Small intestine (tissue), 7 donors: ENCODE data around the gene HMG20A. TPM values are rescaled to one million over a fixed set of nuclear protein-coding genes. Genes with fewer than 3 reads are reported as not detected.

Experiments
- DNase-seq, 2 donors: peaks; one replicate each; pipeline versions ENCODE4 v3.0.0 to v3.0.0-alpha.2; 2013
- FAIRE-seq: peaks from 2 replicates; lab custom pipeline; 2012; peaks lifted over from hg19 to GRCh38; lab: Jason Lieb, UNC
- H3K27ac ChIP-seq, 3 donors: one replicate each; pipeline ENCODE4 v1.5.1; 2013; ENCODE audit warnings: low read length in 2 of 3, mild to moderate bottlenecking in 2 of 3, control low read depth in 1 of 3, inconsistent platforms in 1 of 3, low read depth in 1 of 3, moderate library complexity in 1 of 3
- H3K27me3 ChIP-seq, 3 donors: one replicate each; pipeline ENCODE4 v1.6.1; 2013; ENCODE audit warnings: low read length in 3 of 3, inconsistent platforms in 1 of 3; ENCODE audit not compliant: control insufficient read depth in 3 of 3, insufficient read depth in 3 of 3
- H3K36me3 ChIP-seq, 3 donors: one replicate each; pipeline ENCODE4 v1.6.1; 2013; ENCODE audit warnings: low read length in 3 of 3, inconsistent platforms in 1 of 3, low read depth in 1 of 3, mild to moderate bottlenecking in 1 of 3, moderate library complexity in 1 of 3; ENCODE audit not compliant: control insufficient read depth in 3 of 3, insufficient read depth in 2 of 3
- H3K4me1 ChIP-seq, 3 donors: one replicate each; pipeline ENCODE4 v1.6.1; 2013; ENCODE audit warnings: low read length in 2 of 3, inconsistent platforms in 1 of 3, low read depth in 1 of 3, mild to moderate bottlenecking in 1 of 3, moderate library complexity in 1 of 3; ENCODE audit not compliant: control insufficient read depth in 3 of 3, insufficient read depth in 2 of 3
- H3K4me3 ChIP-seq, 3 donors: one replicate each; pipeline ENCODE4 v1.5.1; 2013; ENCODE audit warnings: low read length in 3 of 3, control low read depth in 1 of 3, inconsistent platforms in 1 of 3, low read depth in 1 of 3, mild to moderate bottlenecking in 1 of 3, moderate library complexity in 1 of 3
- H3K9me3 ChIP-seq, 2 donors: one replicate each; pipeline ENCODE4 v1.6.1; 2013; ENCODE audit warnings: low read depth in 1 of 2, low read length in 1 of 2; ENCODE audit not compliant: control insufficient read depth in 2 of 2, insufficient read depth in 1 of 2
- WGBS, 3 donors: extraction: QIAGEN DNeasy Blood & Tissue Kit; methylation state at CpG; one replicate each; pipeline ENCODE4 v1.1.7; 2013; 5-methylcytosine and 5-hydroxymethylcytosine counted together
- polyA plus RNA-seq, 4 donors: library from polyadenylated mRNA; stranded (reverse) in 3 of 4; unstranded in 1 of 4; fragments of 200-250 nt in 3 of 4; fragments of 120-200 nt in 1 of 4; gene quantifications; one replicate each; pipeline versions ENCODE4 v1.2.1 to v1.2.3, GENCODE V29; 2013
- donor health status: healthy with polysubstance abuse.
- donor health status: control.
- donor health status: control.
- donor health status: Bipolar disorder and iron deficiency.
- donor health status: healthy.

Gene HMG20A
- polyA plus RNA-seq, 4 donors = 6.5 to 37.4 (median 10.5) TPM

DNA sequence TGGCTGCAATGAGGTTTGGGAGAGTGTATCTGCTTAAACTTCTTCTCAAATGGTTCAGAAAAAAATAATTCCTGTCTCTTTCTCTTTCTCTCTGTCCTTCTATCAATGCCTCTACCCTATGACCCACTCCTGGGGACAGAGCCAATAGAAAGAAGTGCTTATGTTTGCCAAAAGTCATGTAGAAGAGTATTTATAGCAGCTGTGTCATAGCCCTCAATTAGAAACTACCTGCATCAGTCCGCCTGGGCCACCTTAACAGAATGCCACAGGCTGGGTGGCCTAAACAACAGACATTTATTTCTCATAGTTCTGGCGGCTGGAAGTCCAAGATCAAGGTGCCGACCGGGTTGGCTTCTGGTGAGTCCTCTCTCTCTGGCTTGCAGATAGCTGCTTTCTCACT is 92.5 kb downstream of the HMG20A start:
- WGBS, 3 donors = 83 to 97% (median 96%) methylated on average over 4 of the region's 4 CpGs
- H3K27ac ChIP-seq = no peak overlapping the region
- DNase-seq (no peak), FAIRE-seq (no peak)
- no peaks in the 10 kb centered on the region for H3K27me3 ChIP-seq
- no peak overlapping the region for H3K4me3 ChIP-seq
- peaks cover 0 to under 1% (median 0%) of the 10 kb centered on the region in 3 donors for H3K4me1 ChIP-seq
- H3K9me3 ChIP-seq = peaks cover 0 to 3% of the 10 kb centered on the region in 2 donors
- no peaks in the 10 kb centered on the region for H3K36me3 ChIP-seq

DNA sequence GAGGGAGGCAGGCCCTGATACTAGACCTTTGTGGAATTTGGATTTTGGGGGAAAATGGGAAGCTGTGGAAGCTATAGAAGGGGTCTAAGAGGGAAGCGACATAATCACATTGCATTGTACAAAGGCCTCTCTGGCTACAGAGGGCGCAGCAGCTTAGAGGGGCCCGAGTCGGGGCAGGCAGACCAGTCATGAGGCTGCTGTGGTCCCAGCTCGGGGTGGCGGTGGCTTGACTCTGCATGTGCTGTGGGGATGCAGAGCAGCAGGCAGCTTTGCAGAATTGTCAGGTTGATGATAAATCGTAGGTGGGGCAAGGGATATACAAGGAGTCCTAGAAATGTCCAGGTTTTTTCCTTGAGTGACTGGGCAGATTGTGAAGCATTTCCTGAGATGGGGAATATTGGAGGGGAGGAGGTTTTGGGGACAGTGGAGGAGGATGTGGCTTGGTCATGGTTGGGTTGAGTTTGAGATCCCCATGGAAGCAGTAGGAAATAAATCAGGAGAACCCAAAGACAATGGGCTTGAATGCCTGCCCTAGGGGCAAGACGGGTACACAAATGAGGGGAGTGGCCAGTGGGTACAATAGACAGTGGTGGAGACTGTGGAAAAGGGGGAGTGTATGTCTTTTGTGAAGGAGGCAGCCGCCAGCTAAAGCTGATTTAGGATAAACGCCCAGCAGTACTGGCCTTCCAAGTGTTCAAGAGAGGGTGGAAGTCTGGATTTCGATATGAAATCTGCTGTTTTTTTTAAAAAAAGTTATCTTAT is 94.1 kb downstream of the HMG20A start:
- no peak for DNase-seq
- Histone ChIP-seq H3K4me3 (no peak overlapping the region), H3K4me1 (no peaks in the 10 kb centered on the region), H3K36me3 (no peaks in the 10 kb centered on the region), H3K27ac (no peak overlapping the region), H3K9me3 (peaks cover 0 to 3% of the 10 kb centered on the region in 2 donors), H3K27me3 (no peaks in the 10 kb centered on the region)
- no peak for FAIRE-seq
- WGBS, 3 donors = 88 to 92% (median 90%) methylated on average over 11 of the region's 11 CpGs

DNA sequence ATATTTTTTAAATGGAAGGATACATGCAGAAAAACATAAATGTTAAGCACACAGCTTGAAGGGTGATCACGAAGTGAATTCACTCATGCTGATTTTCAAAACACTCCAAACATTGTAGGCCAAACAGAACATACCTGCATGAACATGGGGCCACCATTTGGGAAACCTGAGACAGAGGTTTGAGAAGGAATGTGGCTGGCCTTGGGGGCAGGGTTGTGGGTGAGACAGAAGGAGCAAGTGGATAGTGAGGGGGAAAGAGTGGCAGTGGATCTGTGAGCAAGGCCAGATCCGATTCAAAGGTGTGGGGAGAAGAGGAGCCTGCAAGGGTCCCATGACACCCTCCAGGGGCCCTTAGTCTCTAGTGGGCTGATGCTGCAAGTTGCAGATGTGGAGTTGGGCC is 94.9 kb downstream of the HMG20A start:
- no peaks in the 10 kb centered on the region for H3K36me3 ChIP-seq
- no peak for DNase-seq
- H3K9me3 ChIP-seq = peaks cover 0 to 3% of the 10 kb centered on the region in 2 donors
- no peak for FAIRE-seq
- 90 to 96% (median 92%) methylated on average over 2 of the region's 2 CpGs for WGBS, 3 donors
- H3K4me1 ChIP-seq = no peaks in the 10 kb centered on the region
- H3K27me3 ChIP-seq = no peaks in the 10 kb centered on the region
- no peak overlapping the region for H3K27ac ChIP-seq
- no peak overlapping the region for H3K4me3 ChIP-seq

DNA sequence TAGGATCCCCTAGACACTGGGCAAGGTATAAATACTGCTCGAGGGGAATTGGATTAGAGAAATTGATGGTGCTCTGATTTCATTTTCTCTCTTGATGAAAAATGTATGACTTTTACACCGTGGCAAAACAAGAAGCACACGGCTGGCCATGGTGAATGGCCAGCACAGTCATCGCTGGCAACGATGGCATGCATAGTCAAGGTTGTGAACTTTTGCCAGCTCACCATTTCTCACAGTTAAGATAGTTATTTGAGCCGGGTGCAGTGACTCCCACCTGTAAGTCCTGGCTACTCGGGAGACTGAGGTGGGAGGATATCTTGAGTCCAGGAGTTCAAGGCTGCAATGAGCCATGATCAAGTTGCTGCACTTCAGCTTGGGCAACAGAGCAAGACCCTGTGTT is 95.4 kb downstream of the HMG20A start:
- DNase-seq = no peak
- Histone ChIP-seq H3K36me3 (no peaks in the 10 kb centered on the region), H3K4me3 (no peak overlapping the region), H3K4me1 (no peaks in the 10 kb centered on the region), H3K9me3 (peaks cover 0 to 3% of the 10 kb centered on the region in 2 donors), H3K27me3 (no peaks in the 10 kb centered on the region), H3K27ac (no peak overlapping the region)
- FAIRE-seq = no peak
- WGBS, 3 donors = 81 to 87% (median 81%) methylated on average over 7 of the region's 7 CpGs

DNA sequence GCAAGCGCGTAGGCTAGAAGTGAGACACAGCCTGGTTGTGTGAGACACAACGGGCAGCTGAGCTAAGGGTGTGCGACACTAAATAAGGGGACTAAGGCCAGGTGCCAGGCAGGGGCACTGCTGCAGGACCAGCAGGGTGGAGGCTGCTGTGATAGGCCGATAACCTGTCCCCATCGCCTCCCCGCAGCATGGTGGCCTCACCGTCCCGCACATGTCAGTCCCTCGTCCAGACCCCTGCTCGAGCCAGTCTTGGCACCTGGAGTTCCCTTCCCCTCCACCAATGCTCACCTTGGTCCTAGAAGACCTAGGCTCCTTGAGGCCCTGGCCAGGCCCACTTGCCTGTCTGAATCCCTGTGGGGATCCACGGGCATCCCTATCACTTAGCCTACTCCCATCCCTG is 96.1 kb downstream of the HMG20A start:
- H3K4me1 ChIP-seq = no peaks in the 10 kb centered on the region
- no peak for DNase-seq
- WGBS, 3 donors = 96 to 97% (median 96%) methylated on average over 12 of the region's 12 CpGs
- H3K27me3 ChIP-seq = no peaks in the 10 kb centered on the region
- FAIRE-seq = no peak
- H3K4me3 ChIP-seq = no peak overlapping the region
- H3K9me3 ChIP-seq = peaks cover 0 to 3% of the 10 kb centered on the region in 2 donors
- no peaks in the 10 kb centered on the region for H3K36me3 ChIP-seq
- H3K27ac ChIP-seq = no peak overlapping the region

DNA sequence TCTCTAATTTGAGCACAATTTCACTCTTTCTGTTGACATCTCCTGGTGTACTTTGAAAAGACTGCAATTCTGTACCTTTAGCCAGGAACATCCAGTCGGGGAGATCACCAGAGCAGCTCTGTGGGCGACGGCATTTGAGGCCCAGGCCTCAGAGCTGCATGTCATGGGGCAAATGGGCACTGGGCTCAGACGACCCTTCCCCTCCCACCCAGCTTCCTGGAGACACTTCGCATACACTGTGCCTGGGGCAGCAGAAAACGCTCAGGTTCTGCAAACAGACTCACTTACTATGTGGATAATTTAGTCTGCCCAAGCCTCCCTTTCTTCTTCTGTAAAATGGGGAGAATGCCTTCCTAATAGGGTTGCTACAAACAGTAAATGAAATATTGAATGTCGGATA is 96.9 kb downstream of the HMG20A start:
- no peak overlapping the region for H3K27ac ChIP-seq
- H3K27me3 ChIP-seq = no peaks in the 10 kb centered on the region
- no peaks in the 10 kb centered on the region for H3K36me3 ChIP-seq
- DNase-seq (no peak), FAIRE-seq (no peak)
- no peaks in the 10 kb centered on the region for H3K4me1 ChIP-seq
- H3K9me3 ChIP-seq = peaks cover 0 to 3% of the 10 kb centered on the region in 2 donors
- no peak overlapping the region for H3K4me3 ChIP-seq
- 82 to 88% (median 87%) methylated on average over 7 of the region's 7 CpGs for WGBS, 3 donors

DNA sequence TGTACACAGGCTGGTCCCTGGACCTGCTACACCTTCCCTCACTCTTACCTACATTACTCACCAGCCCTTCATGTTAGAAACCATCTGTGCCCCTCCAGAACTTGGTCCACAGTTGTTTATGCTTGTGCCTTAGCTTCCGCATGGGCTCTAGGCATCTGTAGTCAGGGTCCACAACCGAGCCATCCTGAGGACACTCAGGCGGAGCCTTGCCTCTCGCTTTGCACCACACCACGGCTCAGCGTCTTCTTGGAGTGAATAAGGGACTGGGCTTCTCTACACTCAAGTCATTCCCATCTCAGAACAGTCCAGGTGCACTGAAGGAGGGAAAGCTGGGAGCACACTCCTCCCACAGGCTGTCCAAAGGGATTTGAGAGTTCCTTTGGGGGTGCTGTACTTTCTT is 97.8 kb downstream of the HMG20A start:
- FAIRE-seq (no peak), DNase-seq (no peak)
- no peak overlapping the region for H3K27ac ChIP-seq
- no peaks in the 10 kb centered on the region for H3K4me1 ChIP-seq
- H3K9me3 ChIP-seq = peaks cover 0 to 2% of the 10 kb centered on the region in 2 donors
- 84 to 96% (median 96%) methylated on average over 6 of the region's 6 CpGs for WGBS, 3 donors
- H3K27me3 ChIP-seq = no peaks in the 10 kb centered on the region
- H3K4me3 ChIP-seq = no peak overlapping the region
- H3K36me3 ChIP-seq = no peaks in the 10 kb centered on the region

DNA sequence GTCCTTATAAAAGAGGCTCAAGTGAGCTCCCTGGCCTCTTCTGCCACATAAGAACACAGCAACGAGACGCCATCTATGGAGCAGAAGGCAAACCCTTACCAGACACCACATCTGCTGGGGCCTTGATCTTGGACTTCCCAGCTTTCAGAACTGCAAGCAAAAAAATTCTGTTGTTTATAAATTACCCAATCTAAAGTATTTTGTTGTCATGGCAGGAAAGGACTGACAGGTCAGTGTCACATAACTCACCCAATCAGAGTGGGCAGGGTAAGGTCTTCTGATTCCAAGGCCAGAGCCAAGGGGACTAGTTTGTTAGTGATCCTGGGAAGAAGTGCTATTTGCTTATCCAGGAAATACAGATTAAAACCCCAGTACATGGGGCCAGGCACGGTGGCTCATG is 98.9 kb downstream of the HMG20A start:
- FAIRE-seq (no peak), DNase-seq (no peak)
- H3K36me3 ChIP-seq = no peaks in the 10 kb centered on the region
- 72 to 83% (median 75%) methylated on average over 3 of the region's 3 CpGs for WGBS, 3 donors
- no peaks in the 10 kb centered on the region for H3K27me3 ChIP-seq
- no peaks in the 10 kb centered on the region for H3K9me3 ChIP-seq
- H3K4me1 ChIP-seq = no peaks in the 10 kb centered on the region
- H3K27ac ChIP-seq = no peak overlapping the region
- no peak overlapping the region for H3K4me3 ChIP-seq

DNA sequence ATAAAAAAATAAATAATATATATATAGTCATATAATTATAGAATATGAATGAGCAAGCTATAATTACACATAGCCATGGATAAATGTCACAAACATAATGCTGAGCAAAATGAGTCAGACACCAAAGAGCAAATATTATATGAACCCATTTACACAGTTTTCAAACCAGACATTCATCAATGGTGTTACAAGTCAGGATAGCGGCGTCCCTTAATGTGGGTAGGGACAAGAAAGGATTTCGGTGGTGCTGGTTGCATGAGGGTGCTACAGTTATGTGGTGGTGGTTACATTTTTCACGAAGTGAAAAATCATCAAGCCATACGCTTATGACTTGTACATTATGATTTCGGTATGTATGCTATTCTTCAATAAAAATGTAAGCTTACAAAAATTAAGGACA is 100.5 kb downstream of the HMG20A start:
- Histone ChIP-seq H3K9me3 (no peaks in the 10 kb centered on the region), H3K4me3 (no peak overlapping the region), H3K27me3 (no peaks in the 10 kb centered on the region), H3K36me3 (no peaks in the 10 kb centered on the region), H3K4me1 (no peaks in the 10 kb centered on the region), H3K27ac (no peak overlapping the region)
- no peak for FAIRE-seq
- no peak for DNase-seq
- 93 to 95% (median 94%) methylated on average over 6 of the region's 6 CpGs for WGBS, 3 donors
